ENCODE measurements around the gene FXYD3.
"Not testable (repeated sequence)": the region's sequence is repeated elsewhere in the genome, so short reads cannot be mapped to it uniquely, and the experiment has no call there.

FXYD3 gene

DNA sequence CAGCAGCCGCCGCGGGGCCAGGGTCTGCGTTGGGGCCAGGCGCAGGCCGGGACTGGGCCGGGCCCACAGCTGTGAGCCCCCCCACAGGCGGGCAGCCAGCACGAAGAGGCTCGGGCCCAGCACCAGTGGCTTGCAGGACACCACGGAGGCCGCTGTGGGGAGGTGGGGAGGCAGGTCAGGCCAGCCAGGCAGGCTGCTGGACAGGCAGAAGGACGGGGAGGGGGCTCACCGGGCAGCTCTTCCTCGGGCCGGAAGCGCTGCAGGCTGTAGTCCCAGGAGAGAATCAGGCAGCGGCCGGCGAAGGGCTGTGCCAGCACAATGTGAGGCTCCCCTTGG is 11.0 kb downstream of the FXYD3 start:
- DNase-seq: no peak

DNA sequence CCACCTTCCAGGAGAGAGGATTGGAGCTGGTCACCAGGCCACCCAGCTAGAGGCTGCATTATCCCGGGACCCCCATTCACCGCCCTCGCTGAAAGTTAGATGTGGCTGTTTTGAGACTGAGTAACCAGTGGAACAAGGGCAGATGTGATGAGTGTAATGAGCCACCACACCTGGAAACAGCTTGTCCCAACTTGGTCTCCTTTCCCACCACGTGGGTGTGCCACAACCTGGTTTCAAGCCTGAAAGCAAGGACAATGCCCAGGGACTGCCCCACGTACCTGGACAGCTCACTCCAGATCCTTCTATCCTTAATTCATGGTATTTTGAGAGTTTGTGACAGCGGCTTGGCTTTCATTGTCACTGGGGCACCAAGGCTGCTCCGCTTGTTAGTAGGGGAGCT is 12.2 kb downstream of the FXYD3 start:
- DNase-seq: no peak

DNA sequence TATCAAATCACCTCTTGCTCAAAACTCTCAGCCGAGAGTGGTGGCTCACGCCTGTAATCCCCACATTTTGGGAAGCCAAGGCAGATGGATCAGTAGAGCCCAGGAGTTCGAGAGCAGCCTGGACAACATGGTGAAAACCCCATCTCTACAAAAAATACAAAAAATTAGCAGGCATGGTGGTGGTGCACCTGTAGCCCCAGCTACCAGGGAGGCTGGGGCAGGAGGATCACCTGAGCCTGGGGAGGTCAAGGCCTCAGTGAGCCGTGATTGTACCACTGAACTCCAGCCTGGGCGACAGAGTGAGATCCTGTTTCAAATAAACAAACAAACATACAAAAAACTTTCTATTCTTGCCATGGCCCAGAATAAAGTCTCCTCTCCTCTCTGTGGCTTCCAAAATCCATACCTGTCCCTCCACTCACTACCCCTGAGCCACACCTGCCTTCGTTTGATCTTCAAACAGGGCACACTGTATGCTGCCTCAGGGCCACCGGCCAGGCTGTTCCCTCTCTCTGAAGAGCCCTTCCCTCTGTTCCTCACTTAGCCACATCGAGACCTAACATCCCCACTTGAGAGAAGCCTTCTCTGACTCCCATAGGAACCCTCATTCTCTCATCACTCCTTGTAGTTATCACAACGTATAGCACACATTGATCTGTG is 12.9 kb downstream of the FXYD3 start:
- DNase-seq: no peak

DNA sequence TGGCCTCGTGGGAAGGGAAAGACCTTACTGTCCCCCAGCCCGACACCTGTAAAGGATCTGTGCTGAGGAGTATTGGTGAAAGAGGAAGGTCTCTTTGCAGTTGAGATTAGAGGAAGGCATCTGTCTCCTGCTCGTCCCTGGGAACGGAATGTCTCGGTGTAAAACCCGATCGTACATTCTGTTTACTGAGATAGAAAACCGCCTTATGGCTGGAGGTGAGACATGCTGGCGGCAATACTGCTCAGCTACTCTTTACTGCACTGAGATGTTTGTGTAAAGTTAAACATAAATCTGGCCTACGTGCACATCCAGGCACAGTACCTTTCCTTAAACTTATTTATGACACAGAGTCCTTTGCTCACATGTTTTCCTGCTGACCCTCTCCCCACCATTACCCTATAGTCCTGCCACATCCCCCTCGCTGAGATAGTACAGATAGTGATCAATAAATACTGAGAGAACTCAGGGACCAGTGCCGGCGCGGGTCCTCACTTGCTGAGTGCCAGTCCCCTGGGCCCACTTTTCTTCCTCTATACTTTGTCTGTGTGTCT is 14.2 kb downstream of the FXYD3 start:
- DNase-seq: not testable (repeated sequence)

DNA sequence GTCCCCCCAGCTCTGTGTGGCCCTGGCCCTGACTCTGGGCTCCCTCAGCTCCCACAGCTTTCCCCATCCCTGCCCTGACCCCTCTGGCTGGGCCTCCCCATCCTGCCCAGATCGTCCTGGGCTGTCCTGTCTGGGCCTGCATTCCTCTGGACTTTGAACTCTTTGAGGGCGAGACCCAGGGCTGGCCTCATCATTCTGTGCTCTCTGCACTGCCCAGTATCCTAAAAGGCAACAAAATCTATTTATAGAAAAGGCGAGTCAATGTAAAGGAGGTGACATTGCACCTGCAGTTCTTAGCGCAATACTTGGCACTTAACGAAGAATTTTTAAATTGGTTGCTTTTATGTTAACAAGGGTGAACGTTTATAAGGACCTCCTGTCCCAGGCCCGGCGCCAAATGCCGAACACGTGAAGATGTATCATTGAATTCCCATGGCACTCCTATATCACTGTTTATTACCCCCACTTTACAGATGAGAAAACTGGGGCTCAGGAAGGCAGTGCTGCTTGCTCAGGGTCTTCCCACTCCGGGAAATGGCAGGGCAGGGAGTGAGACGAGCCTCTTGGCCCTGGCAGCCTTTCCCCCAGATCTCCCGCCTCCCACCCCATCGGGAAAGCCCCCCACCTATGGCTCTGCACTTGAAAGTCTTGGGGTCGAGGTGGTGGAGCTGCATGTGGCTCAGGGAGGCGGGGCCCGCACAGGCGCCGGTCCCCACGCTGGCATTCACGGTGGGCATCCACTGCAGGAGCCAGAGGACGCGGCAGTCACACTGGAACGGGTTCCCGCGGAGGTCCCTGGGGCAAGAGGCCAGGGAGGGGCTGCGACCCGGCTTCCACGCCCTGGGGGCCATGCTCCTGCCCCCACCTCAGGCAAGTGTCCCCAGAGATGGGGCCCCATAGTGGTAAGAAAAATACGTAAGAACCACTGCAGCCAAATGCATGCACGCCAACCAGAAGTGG is 15.4 kb downstream of the FXYD3 start:
- no peak for DNase-seq

DNA sequence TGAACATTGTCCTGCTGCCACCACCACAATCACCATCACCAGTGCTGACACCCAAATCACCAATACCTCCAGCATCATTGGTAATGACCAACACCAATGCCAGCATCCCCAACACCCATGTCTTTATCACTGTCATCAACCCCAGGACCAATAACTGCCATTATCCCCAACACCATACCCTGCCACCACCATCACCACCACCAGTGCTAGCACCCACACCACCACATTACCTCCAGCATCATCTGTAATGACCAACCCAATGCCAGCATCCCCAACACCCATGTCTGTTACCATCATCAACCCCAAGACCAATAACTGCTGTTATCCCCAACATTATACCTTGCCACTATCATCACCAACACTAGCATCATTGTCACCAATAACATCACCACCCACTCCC is 16.6 kb downstream of the FXYD3 start:
- DNase-seq: no peak

DNA sequence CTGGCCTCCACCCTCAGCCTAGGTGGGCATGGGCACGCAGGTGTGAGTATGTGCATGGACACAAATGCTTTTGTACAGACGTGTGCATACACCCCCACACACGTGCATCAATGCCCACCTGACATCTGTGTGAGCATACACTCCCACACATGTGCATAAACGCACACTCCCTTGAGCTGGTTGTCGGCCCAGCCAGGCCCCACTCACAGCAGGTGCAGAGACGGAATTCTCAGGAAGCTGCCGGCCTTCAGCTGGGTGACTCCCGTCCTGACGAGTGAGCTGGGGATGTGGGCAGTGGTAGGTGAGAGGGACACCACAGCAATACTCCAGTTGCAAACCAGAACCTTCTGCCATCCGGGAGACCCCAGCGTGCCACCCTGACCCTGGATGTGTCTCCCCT is 18.2 kb downstream of the FXYD3 start:
- no peak for DNase-seq

DNA sequence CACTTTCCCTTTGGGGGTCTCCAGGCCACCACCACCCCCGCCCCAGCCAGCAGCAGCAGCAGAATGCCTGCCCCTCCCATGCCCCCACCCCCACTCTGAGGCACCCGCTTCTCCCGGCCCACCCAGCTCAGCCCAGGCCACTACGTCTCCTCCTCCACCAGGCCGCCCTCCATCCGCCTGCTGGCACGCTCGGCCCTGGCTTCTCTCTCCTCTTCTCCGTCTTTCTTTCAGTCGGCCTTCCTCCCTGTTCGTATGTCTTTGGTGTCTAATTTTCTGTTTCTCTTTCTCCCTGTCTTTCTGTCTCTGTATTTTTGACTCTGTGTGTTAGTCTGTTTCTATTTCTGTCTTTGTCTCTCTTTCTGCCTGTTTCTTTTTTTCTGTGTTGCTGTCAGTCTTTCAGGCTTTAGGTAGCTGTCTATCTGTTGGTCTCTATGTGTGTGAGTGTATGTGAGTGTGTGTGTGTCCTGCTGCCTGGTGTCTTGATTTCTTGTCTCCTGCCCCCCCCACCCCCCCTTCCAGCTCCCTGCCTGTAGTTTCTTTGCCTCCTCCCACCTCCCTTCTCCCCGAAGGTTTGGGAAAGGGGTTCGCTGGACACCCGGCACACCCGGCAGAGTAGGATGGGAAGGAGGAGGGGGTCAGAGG is 19.1 kb downstream of the FXYD3 start, which contains the start of gene LGI4:
TSS of gene LGI4 (minus strand) at position 459 of the 642 bp plus-strand sequence. CDS start at position 80, 379 bp downstream.
- DNase-seq: no peak

DNA sequence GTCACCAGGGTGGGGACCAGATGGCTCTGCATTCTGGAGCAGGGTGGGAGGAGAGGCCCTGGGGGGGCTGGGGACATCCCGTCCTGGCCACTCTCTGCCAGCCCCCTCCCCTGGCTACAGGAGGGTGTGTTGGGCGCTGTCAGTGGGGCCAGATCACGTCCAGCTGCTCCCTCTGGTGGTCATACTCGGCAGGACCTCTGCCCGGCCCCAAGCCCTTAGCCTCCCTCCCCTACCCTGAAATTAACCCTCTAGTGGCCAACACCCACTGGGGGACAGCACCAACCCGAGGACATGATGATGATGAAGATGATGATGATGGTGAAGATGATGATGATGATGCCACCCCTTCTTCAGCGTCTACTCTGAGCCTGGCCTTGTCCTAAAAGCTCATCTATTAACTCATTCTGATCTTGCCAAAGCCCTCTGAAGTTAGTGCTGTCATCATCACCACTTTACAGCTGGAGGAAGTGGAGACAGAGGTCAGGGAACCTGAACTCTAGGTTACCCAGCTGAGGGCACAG is 19.8 kb downstream of the FXYD3 start:
- peak; percentile 64 for DNase-seq

DNA sequence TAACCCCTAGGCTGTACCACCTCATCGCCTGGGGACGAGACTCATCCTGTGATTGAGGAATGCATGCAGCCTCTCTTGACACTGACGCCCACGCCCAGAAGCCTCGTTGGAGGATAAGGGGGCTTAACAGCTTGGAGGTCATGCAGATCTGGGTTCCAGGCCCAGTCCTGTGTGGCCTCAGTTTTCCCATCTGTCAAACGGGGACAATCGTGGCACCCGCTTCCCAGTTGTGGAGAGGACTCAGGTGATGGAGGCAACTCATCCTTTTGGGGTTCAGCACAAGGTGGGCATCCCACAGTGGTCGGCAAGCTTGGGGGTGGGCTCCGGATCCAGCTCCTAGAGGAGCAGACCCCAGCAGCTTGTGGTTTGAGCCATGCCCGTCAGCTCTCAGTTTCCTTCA is 20.6 kb downstream of the FXYD3 start:
- no peak for DNase-seq

DNA sequence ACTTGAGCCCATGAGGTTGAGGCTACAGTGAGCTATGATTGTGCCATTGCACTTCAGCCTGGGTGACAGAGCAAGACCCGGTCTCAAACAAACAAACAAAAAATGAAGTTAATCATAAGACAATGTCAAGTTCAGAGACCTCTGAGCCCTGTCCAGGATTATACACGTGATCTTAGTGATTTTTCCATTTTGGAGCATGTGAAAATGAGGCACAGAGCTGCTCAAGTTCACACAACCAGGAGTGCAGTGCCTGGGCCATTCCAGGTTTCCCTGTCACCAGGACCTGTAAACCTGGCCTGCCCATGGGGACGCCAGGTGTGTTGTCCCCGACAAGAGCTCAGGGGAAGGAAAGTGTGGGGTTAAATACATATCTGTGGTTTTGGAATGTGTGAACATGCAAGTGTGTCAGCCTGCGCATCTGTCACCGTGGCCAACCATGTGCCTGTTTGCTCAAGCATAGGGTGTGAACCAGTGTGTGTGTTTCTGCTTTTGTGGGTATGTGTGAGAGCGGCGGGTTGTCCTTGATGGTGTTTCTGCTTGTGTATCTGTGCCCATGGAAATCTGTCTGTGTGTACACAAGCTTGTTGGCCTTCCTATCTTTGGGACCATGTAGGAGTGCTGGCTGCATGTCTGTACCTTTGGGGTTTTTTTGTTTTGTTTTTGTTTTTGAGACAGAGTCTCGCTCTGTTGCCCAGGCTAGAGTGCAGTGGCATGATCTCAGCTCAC is 21.5 kb downstream of the FXYD3 start:
- DNase-seq: no peak

DNA sequence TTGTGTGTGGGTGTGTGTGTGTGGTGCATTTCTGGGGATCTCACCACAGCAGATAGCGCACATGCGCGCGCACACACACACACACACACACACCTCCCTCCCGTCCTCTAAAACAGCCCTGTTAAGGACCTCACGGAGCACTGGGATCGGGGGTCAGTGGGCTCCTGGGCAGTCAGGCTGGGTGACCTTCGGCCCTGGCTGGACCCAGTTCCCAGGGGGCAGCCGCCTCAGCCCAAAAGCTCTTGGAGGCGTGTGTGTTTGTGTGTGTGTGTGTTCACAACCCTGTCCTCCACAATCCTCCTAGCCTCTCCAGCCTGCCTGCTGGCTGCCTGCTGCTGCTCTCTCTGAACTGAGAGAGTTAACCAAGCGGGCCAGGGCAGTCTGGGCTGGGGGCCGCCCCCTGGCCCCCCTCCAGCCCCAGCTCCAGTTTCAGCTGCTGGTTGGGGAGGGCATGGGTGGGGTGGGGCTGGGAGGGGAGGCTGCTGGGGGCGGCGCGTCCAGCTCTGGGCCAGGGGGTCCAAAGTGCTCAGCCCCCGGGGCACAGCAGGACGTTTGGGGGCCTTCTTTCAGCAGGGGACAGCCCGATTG is 22.8 kb downstream of the FXYD3 start, which contains the start of gene FXYD1:
TSS of gene FXYD1 (plus strand) at position 520 of the 588 bp plus-strand sequence. CDS start 1,256 bp downstream, outside the sequence.
- no peak for DNase-seq

DNA sequence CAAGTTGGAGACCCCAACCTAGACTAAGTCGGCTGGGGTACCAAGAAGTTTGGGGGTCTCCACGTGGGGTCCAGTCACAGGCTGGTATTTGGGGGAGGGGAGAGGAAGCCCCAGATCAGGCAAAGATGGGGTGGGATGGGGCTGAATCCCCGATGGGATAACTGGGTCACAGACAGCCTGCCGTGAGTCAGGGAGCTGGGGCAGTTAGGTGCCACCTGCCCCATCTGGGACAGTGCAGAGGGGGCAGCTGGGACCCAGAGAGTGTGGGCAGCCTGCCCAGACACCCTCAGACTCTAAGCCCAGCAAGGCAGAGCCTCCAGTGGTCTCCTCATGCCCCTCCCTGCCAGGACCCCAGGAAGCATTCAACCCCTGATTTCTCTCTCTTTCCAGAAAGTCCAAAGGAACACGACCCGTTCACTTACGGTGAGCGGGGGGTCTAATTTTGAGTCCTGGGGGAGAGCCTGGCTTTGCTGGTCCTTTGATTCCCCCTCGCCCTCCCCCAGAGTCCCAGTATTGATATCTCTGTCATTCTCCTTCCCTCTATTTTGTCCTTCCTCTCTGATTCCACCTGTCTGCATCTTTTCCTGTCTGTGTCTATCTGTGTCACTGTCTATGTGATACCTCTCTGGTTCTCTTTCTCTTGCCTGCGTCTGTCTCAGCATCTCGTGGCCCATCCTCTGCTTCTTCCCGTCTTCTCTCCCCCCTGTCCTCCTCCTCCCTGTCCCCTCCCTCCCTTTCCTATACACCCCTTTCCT is 24.8 kb downstream of the FXYD3 start:
- no peak for DNase-seq

DNA sequence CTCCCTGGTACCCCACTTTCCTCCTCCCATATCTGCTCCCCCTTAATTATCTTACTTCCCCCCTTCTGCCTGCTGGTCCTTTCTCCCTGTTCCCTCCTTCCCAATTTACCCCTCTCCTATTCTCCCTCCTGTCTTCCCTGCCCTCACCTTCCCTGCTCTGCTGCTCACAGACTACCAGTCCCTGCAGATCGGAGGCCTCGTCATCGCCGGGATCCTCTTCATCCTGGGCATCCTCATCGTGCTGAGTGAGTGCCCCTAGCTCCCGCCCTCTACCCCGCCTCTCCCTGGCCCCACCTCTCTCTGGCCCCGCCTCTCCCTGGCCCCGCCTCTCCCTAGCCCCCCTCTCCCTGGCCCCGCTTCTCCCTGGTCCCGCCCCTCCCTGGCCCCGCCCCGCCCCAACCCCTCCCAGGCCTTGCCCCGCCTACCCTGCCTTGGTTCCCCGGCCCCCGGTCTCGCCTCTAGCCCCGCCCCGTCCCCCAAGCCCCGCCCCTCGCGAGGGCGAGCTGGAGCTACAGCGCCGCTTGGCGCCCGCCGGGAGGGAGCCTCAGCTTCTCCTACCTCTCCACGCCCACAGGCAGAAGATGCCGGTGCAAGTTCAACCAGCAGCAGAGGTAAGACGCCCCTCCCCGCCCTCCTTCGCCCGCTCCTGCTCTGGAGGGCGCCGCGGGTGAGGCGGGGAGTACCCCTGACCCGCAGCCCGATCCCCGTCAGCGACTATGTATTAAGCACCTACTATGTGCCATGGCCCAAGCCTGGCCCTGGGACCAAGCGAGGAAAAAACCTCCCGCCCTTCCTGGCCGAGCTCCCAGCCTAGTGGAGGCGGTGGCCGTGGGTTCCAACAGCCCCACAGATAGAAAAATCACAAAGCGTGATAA is 25.6 kb downstream of the FXYD3 start:
- peak; percentile 91 for DNase-seq

DNA sequence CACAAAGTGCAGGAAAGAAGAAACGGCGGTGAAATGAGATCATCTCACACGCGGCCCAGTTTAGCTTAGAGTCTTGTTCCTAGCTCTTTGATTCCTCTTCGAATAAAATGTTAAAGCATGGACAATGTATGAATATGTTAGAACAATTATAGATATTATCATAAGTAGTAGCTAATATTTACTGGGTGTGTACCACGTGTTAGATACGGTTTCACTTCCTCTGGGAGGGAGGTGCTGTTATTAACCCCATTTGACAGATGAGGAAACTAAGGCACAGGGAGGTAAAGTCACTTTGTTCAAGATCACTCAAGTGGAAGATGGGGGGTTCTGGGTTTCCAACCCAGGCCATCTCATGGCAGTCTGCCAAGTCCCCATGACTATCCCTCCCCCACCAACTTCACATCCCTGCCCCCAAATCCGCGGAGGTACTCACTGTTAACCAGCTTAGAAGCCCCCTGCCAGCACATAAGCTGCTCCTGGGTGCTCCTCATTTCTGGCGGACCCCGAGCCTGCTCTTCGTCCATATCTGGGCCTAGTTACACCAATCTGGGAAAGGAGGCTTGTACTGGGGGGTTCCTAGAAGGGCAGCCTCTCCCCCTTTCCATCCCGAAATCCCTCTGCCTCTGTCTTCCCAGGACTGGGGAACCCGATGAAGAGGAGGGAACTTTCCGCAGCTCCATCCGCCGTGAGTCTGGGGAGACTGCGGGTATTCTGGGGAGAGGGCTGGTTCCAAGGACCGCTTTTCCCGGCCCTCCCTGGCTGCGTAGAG is 26.4 kb downstream of the FXYD3 start:
- DNase-seq: no peak

DNA sequence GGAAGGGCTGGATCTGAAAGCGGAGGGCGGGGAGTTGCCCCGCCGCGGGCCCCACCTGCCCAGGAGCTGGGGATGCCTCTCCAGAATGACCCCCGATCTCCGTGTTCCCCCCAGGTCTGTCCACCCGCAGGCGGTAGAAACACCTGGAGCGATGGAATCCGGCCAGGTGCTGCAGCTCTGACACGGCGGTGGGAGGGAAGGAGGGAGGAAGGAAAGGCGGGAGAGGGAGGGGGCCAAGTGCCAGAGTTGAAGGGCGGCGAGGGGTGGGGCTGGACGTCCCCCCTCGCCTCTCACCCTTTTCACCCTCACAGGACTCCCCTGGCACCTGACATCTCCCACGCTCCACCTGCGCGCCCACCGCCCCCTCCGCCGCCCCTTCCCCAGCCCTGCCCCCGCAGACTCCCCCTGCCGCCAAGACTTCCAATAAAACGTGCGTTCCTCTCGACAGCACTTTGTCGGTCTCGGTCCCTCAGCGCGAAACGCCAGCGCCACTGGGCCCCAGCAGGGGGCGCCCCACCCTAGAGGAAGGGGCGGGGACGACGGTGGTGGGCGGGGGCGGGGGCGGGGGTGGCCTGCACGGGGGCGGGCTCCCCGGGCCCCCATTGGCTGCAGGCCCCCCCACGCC is 27.1 kb downstream of the FXYD3 start:
- DNase-seq: peak; percentile 56

DNA sequence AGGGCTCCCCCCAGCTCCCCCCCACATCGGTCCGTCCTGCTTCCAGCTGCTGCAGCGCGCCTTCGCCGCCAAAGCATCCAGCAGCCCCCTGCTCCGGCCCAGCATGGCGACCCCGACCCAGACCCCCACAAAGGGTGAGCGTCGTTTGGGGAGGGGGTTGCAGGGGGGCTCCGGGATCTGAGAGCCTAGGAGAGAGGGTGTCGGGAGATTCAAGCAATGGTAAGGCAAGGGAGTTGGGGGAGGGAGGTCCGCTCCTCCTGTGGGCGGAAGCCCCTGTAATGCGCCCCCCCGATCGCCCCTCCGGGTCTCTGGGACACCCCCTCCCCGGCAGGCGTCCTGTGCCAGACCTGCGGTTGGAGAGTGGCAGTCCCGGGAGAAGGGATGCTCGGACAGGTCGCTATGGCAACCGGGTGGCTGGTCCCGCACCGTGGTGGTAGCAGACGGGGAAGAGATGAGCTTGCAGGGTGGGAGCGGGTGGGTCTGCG is 27.6 kb downstream of the FXYD3 start, which contains the start of gene FXYD7:
TSS of gene FXYD7 (plus strand) at position 25 of the 485 bp plus-strand sequence. CDS start at position 104, 79 bp downstream.
- no peak for DNase-seq

DNA sequence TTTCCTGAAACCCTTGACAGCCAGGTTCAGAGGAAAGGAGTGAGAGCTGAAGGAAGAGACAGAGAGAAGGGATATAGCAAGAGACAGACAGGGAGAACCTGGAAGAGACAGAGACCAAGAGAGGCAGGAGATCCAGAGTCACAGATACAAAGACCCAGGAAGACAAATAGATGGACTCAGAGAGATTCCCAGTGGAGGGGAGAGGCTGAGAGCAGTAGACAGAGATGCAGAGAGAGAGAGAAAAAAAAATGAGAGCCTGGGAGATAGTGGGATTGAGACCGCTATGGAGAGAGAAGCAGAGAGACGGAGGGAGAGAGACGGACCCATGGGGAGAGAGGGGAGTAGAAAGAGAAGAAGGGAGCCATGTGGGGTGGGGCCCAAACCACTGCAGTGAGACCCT is 28.2 kb downstream of the FXYD3 start:
- no peak for DNase-seq

DNA sequence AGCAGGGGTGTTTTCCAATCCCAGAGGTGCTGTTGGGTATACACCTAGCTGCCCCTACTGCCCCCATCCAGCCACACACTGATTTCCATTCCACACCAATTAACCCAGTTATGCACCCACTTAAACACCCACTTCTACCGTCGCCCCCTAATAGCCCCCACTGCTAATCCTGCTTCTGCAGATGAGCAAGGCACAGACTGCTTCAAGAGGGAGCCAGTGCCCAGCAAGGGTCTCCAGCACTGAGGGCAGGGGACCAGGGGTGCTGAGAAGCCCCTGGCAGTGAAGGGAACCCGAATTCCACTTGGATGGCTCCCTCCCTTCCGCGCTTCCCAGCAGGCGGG is 28.6 kb downstream of the FXYD3 start:
- no peak for DNase-seq
